Esophagus (tissue), 2 donors: ENCODE data around the gene RNF217. TPM values are rescaled to one million over a fixed set of nuclear protein-coding genes. Genes with fewer than 3 reads are reported as not detected.

Source experiments
- H3K27ac ChIP-seq, 2 donors: one replicate each; pipeline ENCODE4 v1.5.1; 2013; ENCODE audit warnings: low read depth in 2 of 2, mild to moderate bottlenecking in 2 of 2, inconsistent platforms in 1 of 2, low read length in 1 of 2, moderate library complexity in 1 of 2
- H3K27me3 ChIP-seq, 2 donors: one replicate each; pipeline ENCODE4 v1.6.1; 2013; ENCODE audit warnings: low read length in 2 of 2, control low read depth in 1 of 2, mild to moderate bottlenecking in 1 of 2; ENCODE audit not compliant: insufficient read depth in 2 of 2, control insufficient read depth in 1 of 2
- H3K36me3 ChIP-seq, 2 donors: one replicate each; pipeline ENCODE4 v1.6.1; 2013; ENCODE audit warnings: low read length in 1 of 2; ENCODE audit not compliant: control insufficient read depth in 2 of 2, insufficient read depth in 2 of 2
- H3K4me1 ChIP-seq, 2 donors: one replicate each; pipeline ENCODE4 v1.6.1; 2013; ENCODE audit warnings: low read length in 1 of 2; ENCODE audit not compliant: control insufficient read depth in 2 of 2, insufficient read depth in 2 of 2
- H3K4me3 ChIP-seq, 2 donors: one replicate each; pipeline ENCODE4 v1.5.1; 2013; ENCODE audit warnings: low read length in 2 of 2, mild to moderate bottlenecking in 2 of 2, low read depth in 1 of 2, moderate library complexity in 1 of 2
- H3K9me3 ChIP-seq, 2 donors: one replicate each; pipeline ENCODE4 v1.6.1; 2013; ENCODE audit warnings: mild to moderate bottlenecking in 2 of 2, low read depth in 1 of 2, low read length in 1 of 2, moderate library complexity in 1 of 2; ENCODE audit not compliant: control insufficient read depth in 2 of 2, insufficient read depth in 1 of 2
- WGBS, 2 donors: extraction: QIAGEN DNeasy Blood & Tissue Kit; methylation state at CpG; one replicate each; pipeline ENCODE4 v1.1.7; 2013; 5-methylcytosine and 5-hydroxymethylcytosine counted together
- polyA plus RNA-seq, 2 donors: library from polyadenylated mRNA; stranded (reverse); fragments of 200-250 nt; gene quantifications; one replicate each; pipeline ENCODE4 v1.2.3, GENCODE V29; 2013
- donor health status: healthy with polysubstance abuse.
- donor health status: Bipolar disorder and iron deficiency.

RNF217 gene
- polyA plus RNA-seq, 2 donors = 3.4 to 6.5 TPM

- Histone ChIP-seq H3K4me1 (no peaks in the 10 kb centered on the region), H3K27me3 (no peaks in the 10 kb centered on the region), H3K27ac (no peak overlapping the region), H3K4me3 (no peak overlapping the region), H3K9me3 (no peaks in the 10 kb centered on the region), H3K36me3 (peaks cover 0 to 3% of the 10 kb centered on the region in 2 donors)
- 92 to 95% methylated on average over 1 of the region's 1 CpG for WGBS, 2 donors
These were observed 22.6 kb downstream of the RNF217 start for GRCh38 chr6:124984668-124985338.

- Histone ChIP-seq H3K27ac (no peak overlapping the region), H3K27me3 (no peaks in the 10 kb centered on the region), H3K36me3 (peaks cover 0 to 3% of the 10 kb centered on the region in 2 donors), H3K9me3 (no peaks in the 10 kb centered on the region), H3K4me3 (no peak overlapping the region), H3K4me1 (no peaks in the 10 kb centered on the region)
These were observed 23.9 kb downstream of the RNF217 start for GRCh38 chr6:124986164-124986563.

GRCh38 chr6:124987291-124987690 lies 25.1 kb downstream of the RNF217 start:
- WGBS, 2 donors = 75 to 78% methylated on average over 1 of the region's 1 CpG
- Histone ChIP-seq H3K27me3 (no peaks in the 10 kb centered on the region), H3K4me1 (no peaks in the 10 kb centered on the region), H3K4me3 (no peak overlapping the region), H3K27ac (no peak overlapping the region), H3K9me3 (no peaks in the 10 kb centered on the region), H3K36me3 (peaks cover 0 to 3% of the 10 kb centered on the region in 2 donors)

- H3K36me3 ChIP-seq = peaks cover 0 to 3% of the 10 kb centered on the region in 2 donors
- no peaks in the 10 kb centered on the region for H3K27me3 ChIP-seq
- 90 to 98% methylated on average over 9 of the region's 9 CpGs for WGBS, 2 donors
- no peaks in the 10 kb centered on the region for H3K4me1 ChIP-seq
- H3K9me3 ChIP-seq = no peaks in the 10 kb centered on the region
- H3K4me3 ChIP-seq = no peak overlapping the region
- H3K27ac ChIP-seq = no peak overlapping the region
These were observed 25.9 kb downstream of the RNF217 start for GRCh38 chr6:124987999-124988591.

- H3K27me3 ChIP-seq = no peaks in the 10 kb centered on the region
- H3K4me1 ChIP-seq = no peaks in the 10 kb centered on the region
- H3K9me3 ChIP-seq = no peaks in the 10 kb centered on the region
- 85 to 93% methylated on average over 5 of the region's 5 CpGs for WGBS, 2 donors
- H3K36me3 ChIP-seq = peaks cover 0 to 3% of the 10 kb centered on the region in 2 donors
- no peak overlapping the region for H3K4me3 ChIP-seq
- H3K27ac ChIP-seq = no peak overlapping the region
These were observed 27.1 kb downstream of the RNF217 start for GRCh38 chr6:124989136-124989983.

GRCh38 chr6:124990988-124991387 lies 28.8 kb downstream of the RNF217 start:
- H3K27ac ChIP-seq = no peak overlapping the region
- peaks cover 0 to 3% of the 10 kb centered on the region in 2 donors for H3K36me3 ChIP-seq
- 90 to 95% methylated on average over 1 of the region's 1 CpG for WGBS, 2 donors
- no peaks in the 10 kb centered on the region for H3K4me1 ChIP-seq
- H3K27me3 ChIP-seq = no peaks in the 10 kb centered on the region
- no peak overlapping the region for H3K4me3 ChIP-seq
- H3K9me3 ChIP-seq = no peaks in the 10 kb centered on the region

- 95 to 97% methylated on average over 1 of the region's 1 CpG for WGBS, 2 donors
- H3K9me3 ChIP-seq = no peaks in the 10 kb centered on the region
- no peaks in the 10 kb centered on the region for H3K4me1 ChIP-seq
- H3K27me3 ChIP-seq = no peaks in the 10 kb centered on the region
- no peak overlapping the region for H3K4me3 ChIP-seq
- H3K27ac ChIP-seq = no peak overlapping the region
- peaks cover 0 to 3% of the 10 kb centered on the region in 2 donors for H3K36me3 ChIP-seq
These were observed 29.6 kb downstream of the RNF217 start for GRCh38 chr6:124991764-124992295.

GRCh38 chr6:124993327-124993726 lies 31.1 kb downstream of the RNF217 start:
- WGBS, 2 donors = 60 to 79% methylated on average over 6 of the region's 6 CpGs
- Histone ChIP-seq H3K27me3 (no peaks in the 10 kb centered on the region), H3K4me3 (no peak overlapping the region), H3K4me1 (no peaks in the 10 kb centered on the region), H3K36me3 (no peaks in the 10 kb centered on the region), H3K27ac (no peak overlapping the region), H3K9me3 (no peaks in the 10 kb centered on the region)

- H3K4me3 ChIP-seq = no peak overlapping the region
- H3K4me1 ChIP-seq = no peaks in the 10 kb centered on the region
- H3K27me3 ChIP-seq = no peaks in the 10 kb centered on the region
- no peak overlapping the region for H3K27ac ChIP-seq
- H3K36me3 ChIP-seq = no peaks in the 10 kb centered on the region
- WGBS, 2 donors = 77 to 79% methylated on average over 3 of the region's 3 CpGs
- H3K9me3 ChIP-seq = no peaks in the 10 kb centered on the region
These were observed 32.4 kb downstream of the RNF217 start for GRCh38 chr6:124994648-124995047.
